Activated CD8-positive, alpha-beta memory T cell treated with anti-CD3 and anti-CD28 coated beads for 4 hours (primary cell): ENCODE results near the gene NEUROG2.
"Not testable (repeated sequence)": the region's sequence is repeated elsewhere in the genome, so short reads cannot be mapped to it uniquely, and the experiment has no call there.

Experiments
- DNase-seq, 2 donors: peaks; one replicate each; pipeline ENCODE4 v3.0.0-alpha.2; 2020; ENCODE audit warnings: low read depth in 2 of 2

Gene NEUROG2

DNA sequence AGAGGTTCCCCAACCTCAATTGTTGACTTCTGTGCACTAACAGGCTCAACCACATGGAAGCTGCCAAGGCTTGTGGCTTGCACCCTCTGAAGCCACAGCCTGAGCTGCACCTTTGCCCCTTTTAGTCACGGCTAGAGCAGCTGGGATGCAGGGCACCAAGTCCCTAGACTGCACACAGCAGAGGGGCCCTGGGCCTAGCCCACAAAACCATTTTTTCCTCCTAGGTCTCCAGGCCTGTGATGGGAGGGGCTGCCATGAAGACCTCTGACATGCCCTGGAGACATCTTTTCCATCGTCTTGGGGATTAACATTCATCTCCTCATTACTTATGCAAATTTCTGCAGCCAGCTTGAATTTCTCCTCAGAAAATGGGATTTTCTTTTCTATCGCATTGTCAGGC lies 25.2 kb downstream of the NEUROG2 start:
- DNase-seq = not testable (repeated sequence)

DNA sequence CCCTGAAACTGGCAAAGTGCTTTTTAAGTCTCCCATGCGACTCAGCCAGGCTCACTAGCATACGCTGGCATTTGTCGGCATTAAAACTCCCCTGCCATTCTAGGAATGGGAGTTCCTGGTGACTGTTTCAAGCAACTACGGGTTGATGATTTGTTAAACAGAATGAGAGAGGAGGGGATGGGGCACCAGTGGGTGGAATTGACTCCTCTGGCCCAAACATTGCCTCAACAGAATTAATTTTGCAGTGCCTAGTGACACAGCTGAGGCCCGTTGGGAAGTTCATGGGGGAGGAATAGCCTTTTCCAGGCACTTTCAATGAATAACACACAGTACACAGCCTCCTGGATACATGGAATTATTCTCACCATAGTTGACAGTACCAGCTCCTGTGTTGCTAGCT lies 30.1 kb downstream of the NEUROG2 start:
- no peak for DNase-seq

DNA sequence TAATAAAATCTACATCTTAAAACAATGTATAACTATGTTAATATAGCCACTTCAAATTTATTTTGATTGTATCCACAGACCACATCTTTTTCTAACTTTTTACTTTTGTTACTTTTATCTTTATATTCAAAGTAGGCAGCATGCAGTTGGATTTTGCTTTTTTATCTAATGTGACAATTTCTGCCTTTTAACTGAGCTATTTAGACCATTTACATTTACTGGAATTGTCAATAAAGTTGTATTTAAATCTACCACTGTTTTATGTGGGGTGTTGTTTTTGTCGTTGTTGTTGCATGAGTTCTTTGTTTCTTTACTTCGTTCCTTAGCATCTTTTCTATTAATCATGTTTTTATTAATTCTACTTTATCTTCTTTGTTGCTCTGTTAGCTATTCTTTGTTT lies 42.0 kb downstream of the NEUROG2 start:
- no peak for DNase-seq

DNA sequence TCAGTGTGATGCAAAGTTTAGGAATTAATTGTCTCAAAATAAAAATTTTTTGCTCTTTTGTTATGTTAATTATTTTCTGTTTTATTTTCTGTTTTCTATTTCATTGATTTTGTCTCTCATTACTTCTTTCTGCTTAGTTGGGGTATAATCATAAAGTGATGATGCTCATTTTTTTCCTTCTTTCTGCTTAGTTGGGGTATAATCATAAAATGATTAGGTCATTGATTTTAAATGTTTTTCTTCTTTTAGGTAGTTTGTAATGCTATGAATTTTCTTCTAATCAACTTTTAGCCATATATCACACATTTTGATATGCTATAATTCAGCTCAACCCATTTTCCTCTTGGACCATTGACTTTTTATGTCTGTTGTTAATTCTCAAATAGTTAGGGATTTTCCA lies 43.7 kb downstream of the NEUROG2 start:
- DNase-seq = no peak
